Aorta (tissue), 5 donors: ENCODE data around the gene SOD3. TPM values are rescaled to one million over a fixed set of nuclear protein-coding genes. Genes with fewer than 3 reads are reported as not detected.

Experiments
- ATAC-seq: fragments of 200-7000 bp; cut with Tn5 transposase; one replicate; pipeline ENCODE4 v1.9.1; 2022; ENCODE audit warnings: moderate library complexity; ENCODE audit not compliant: low FRiP score
- DNase-seq, 2 donors: peaks; one replicate each; pipeline ENCODE4 v3.0.0-alpha.2; 2020
- H3K27ac ChIP-seq, 2 donors: one replicate each; pipeline ENCODE4 v1.5.1; 2013; ENCODE audit warnings: low read length in 2 of 2, mild to moderate bottlenecking in 2 of 2, moderate library complexity in 2 of 2, control low read depth in 1 of 2, inconsistent platforms in 1 of 2, low read depth in 1 of 2
- H3K27me3 ChIP-seq, 2 donors: one replicate each; pipeline ENCODE4 v1.6.1; 2013; ENCODE audit warnings: control low read depth in 1 of 2, low read length in 1 of 2, mild to moderate bottlenecking in 1 of 2, moderate library complexity in 1 of 2; ENCODE audit not compliant: insufficient read depth in 2 of 2, control insufficient read depth in 1 of 2
- H3K36me3 ChIP-seq, 2 donors: one replicate each; pipeline ENCODE4 v1.6.1; 2013; ENCODE audit warnings: control low read depth in 1 of 2, low read length in 1 of 2, mild to moderate bottlenecking in 1 of 2; ENCODE audit not compliant: insufficient read depth in 2 of 2, control insufficient read depth in 1 of 2
- H3K4me1 ChIP-seq, 2 donors: one replicate each; pipeline ENCODE4 v1.6.1; 2013; ENCODE audit warnings: low read length in 2 of 2, control low read depth in 1 of 2, mild to moderate bottlenecking in 1 of 2, moderate library complexity in 1 of 2; ENCODE audit not compliant: insufficient read depth in 2 of 2, control insufficient read depth in 1 of 2
- H3K4me3 ChIP-seq, 2 donors: one replicate each; pipeline ENCODE4 v1.5.1; 2013; ENCODE audit warnings: low read length in 2 of 2, control low read depth in 1 of 2, mild to moderate bottlenecking in 1 of 2
- H3K9me3 ChIP-seq: one replicate; pipeline ENCODE4 v1.6.1; 2013; ENCODE audit warnings: mild to moderate bottlenecking, low read length; ENCODE audit not compliant: control insufficient read depth
- WGBS, 2 donors: extraction: QIAGEN DNeasy Blood & Tissue Kit; methylation state at CpG; one replicate each; pipeline ENCODE4 v1.1.7; 2013; 5-methylcytosine and 5-hydroxymethylcytosine counted together
- intact Hi-C, 2 donors: fragments of 100-400 bp; cut with DNase I; formaldehyde crosslinking; loops; one replicate each; pipeline versions ENCODE4 v1.14.2 to v1.15.0; 2022
- polyA plus RNA-seq, 2 donors: library from polyadenylated mRNA; stranded (reverse); fragments of 200-250 nt; gene quantifications; one replicate each; pipeline ENCODE4 v1.2.3, GENCODE V29; 2013
- total RNA-seq, 2 donors: library from RNA; stranded (reverse); fragmentation: NEBNext Ultra II Directional; extraction: Animal tissue kit (Norgen Biotek cat#: 25700); gene quantifications; one replicate each; pipeline ENCODE4 v1.2.1, GENCODE V29; 2021
- donor health status: healthy with polysubstance abuse.
- donor health status: Bipolar disorder and iron deficiency.
- donor health status: DM: no; HTN: no; CAD: no.
- donor health status: DM: no; HTN: no; CAD: no.
- donor health status: DM: yes; HTN: yes; CAD: no.

SOD3 gene
- total and polyA plus RNA-seq, 4 donors: 108 to 380 (median 335) TPM

GRCh38 chr4:24840362-24840761 is 45.0 kb downstream of the SOD3 start:
- Histone ChIP-seq H3K4me3 (no peak overlapping the region), H3K9me3 (no peaks in the 10 kb centered on the region), H3K27ac (peak overlapping the region in 1 of 2 donors; percentile 47), H3K36me3 (peaks cover 0 to 4% of the 10 kb centered on the region in 2 donors), H3K27me3 (no peaks in the 10 kb centered on the region), H3K4me1 (peaks cover 0 to 7% of the 10 kb centered on the region in 2 donors)
- DNase-seq: no peak
- ATAC-seq: no peak
- intact Hi-C loops: loop anchor here in 1 of 2 donors (10.0 kb wide), 1 partner anchor 956 kb away; no protein-coding TSS in a partner anchor
- WGBS, 2 donors: 81 to 87% methylated on average over 5 of the region's 5 CpGs

- Histone ChIP-seq H3K27ac (peak overlapping the region; percentile 71 to 84), H3K36me3 (peaks cover 0 to 4% of the 10 kb centered on the region in 2 donors), H3K27me3 (no peaks in the 10 kb centered on the region), H3K4me3 (no peak overlapping the region), H3K4me1 (peaks cover 0 to 7% of the 10 kb centered on the region in 2 donors), H3K9me3 (no peaks in the 10 kb centered on the region)
- intact Hi-C loops: loop anchor here in 1 of 2 donors (10.0 kb wide), 1 partner anchor 956 kb away; no protein-coding TSS in a partner anchor
- no peak for DNase-seq
- ATAC-seq: no peak
- 32% methylated on average over 3 of the region's 3 CpGs for WGBS, 2 donors
These were observed 45.6 kb downstream of the SOD3 start for GRCh38 chr4:24840826-24841543.

GRCh38 chr4:24842356-24842755 is 47.0 kb downstream of the SOD3 start:
- Histone ChIP-seq H3K27me3 (no peaks in the 10 kb centered on the region), H3K27ac (no peak overlapping the region), H3K9me3 (no peaks in the 10 kb centered on the region), H3K4me1 (no peaks in the 10 kb centered on the region), H3K4me3 (no peak overlapping the region), H3K36me3 (peaks cover 0 to 2% of the 10 kb centered on the region in 2 donors)
- DNase-seq: no peak
- ATAC-seq: no peak
- WGBS, 2 donors: 84 to 88% methylated on average over 9 of the region's 9 CpGs
- intact Hi-C loops: loop anchor here in 1 of 2 donors (10.0 kb wide), 1 partner anchor 958 kb away; no protein-coding TSS in a partner anchor

- H3K27me3 ChIP-seq: no peaks in the 10 kb centered on the region
- WGBS, 2 donors: 80 to 82% methylated on average over 3 of the region's 3 CpGs
- H3K4me1 ChIP-seq: no peaks in the 10 kb centered on the region
- H3K9me3 ChIP-seq: no peaks in the 10 kb centered on the region
- no peak overlapping the region for H3K4me3 ChIP-seq
- intact Hi-C loops: loop anchor here in 1 of 2 donors (10.0 kb wide), 1 partner anchor 958 kb away; no protein-coding TSS in a partner anchor
- H3K27ac ChIP-seq: no peak overlapping the region
- no peak for ATAC-seq
- H3K36me3 ChIP-seq: peaks cover 0 to 2% of the 10 kb centered on the region in 2 donors
- DNase-seq: no peak
These were observed 47.7 kb downstream of the SOD3 start for GRCh38 chr4:24843096-24843495.

- H3K36me3 ChIP-seq: peaks cover 0 to 2% of the 10 kb centered on the region in 2 donors
- ATAC-seq: no peak
- H3K27me3 ChIP-seq: no peaks in the 10 kb centered on the region
- intact Hi-C loops: loop anchor here in 1 of 2 donors (10.0 kb wide), 1 partner anchor 960 kb away; no protein-coding TSS in a partner anchor
- no peaks in the 10 kb centered on the region for H3K9me3 ChIP-seq
- DNase-seq: no peak
- 95 to 96% methylated on average over 8 of the region's 8 CpGs for WGBS, 2 donors
- H3K4me1 ChIP-seq: peaks cover 0 to 2% of the 10 kb centered on the region in 2 donors
- H3K4me3 ChIP-seq: no peak overlapping the region
- H3K27ac ChIP-seq: no peak overlapping the region
These were observed 49.8 kb downstream of the SOD3 start for GRCh38 chr4:24845132-24845531.

- Histone ChIP-seq H3K4me3 (no peak overlapping the region), H3K27me3 (no peaks in the 10 kb centered on the region), H3K36me3 (no peaks in the 10 kb centered on the region), H3K4me1 (peaks cover under 1 to 4% of the 10 kb centered on the region in 2 donors), H3K27ac (no peak overlapping the region), H3K9me3 (no peaks in the 10 kb centered on the region)
- DNase-seq (no peak), ATAC-seq (no peak)
- WGBS, 2 donors: 96 to 98% methylated on average over 5 of the region's 5 CpGs
- intact Hi-C loops: loop anchor here in 1 of 2 donors (10.0 kb wide), 1 partner anchor 961 kb away; no protein-coding TSS in a partner anchor
These were observed 50.5 kb downstream of the SOD3 start for GRCh38 chr4:24845902-24846301.

GRCh38 chr4:24846716-24847115 is 51.3 kb downstream of the SOD3 start:
- DNase-seq (no peak), ATAC-seq (no peak)
- no peaks in the 10 kb centered on the region for H3K9me3 ChIP-seq
- no peaks in the 10 kb centered on the region for H3K27me3 ChIP-seq
- H3K4me1 ChIP-seq: peaks cover 4 to 7% of the 10 kb centered on the region in 2 donors
- intact Hi-C loops: loop anchor here in 1 of 2 donors (10.0 kb wide), 1 partner anchor 962 kb away; no protein-coding TSS in a partner anchor
- no peak overlapping the region for H3K4me3 ChIP-seq
- WGBS, 2 donors: 87 to 89% methylated on average over 5 of the region's 5 CpGs
- H3K36me3 ChIP-seq: no peaks in the 10 kb centered on the region
- H3K27ac ChIP-seq: no peak overlapping the region

GRCh38 chr4:24849351-24849750 is 54.0 kb downstream of the SOD3 start:
- 22 to 32% methylated on average over 4 of the region's 4 CpGs for WGBS, 2 donors
- Histone ChIP-seq H3K4me1 (peaks cover 6 to 21% of the 10 kb centered on the region in 2 donors), H3K27ac (peak overlapping the region; percentile 33 to 56), H3K27me3 (no peaks in the 10 kb centered on the region), H3K9me3 (no peaks in the 10 kb centered on the region), H3K36me3 (no peaks in the 10 kb centered on the region), H3K4me3 (no peak overlapping the region)
- ATAC-seq (no peak), DNase-seq (no peak)
- intact Hi-C loops: loop anchor here in 1 of 2 donors (10.0 kb wide), 1 partner anchor 965 kb away; no protein-coding TSS in a partner anchor
